HL-60 (cell line): ENCODE results near the gene GNG8.

Experiments used
- DNase-seq, 2 experiments: peaks; one replicate each; pipeline ENCODE4 v3.0.0-alpha.2; 2010 to 2020; ENCODE audit warnings: low read depth in 1 of 2, low spot score in 1 of 2
- H3K27ac ChIP-seq: fragments of 250-450 bp; sonication (Bioruptor Pico); replicated peaks from 2 replicates; pipeline ENCODE4 v1.5.1; 2020; ENCODE audit warnings: mild to moderate bottlenecking, moderate library complexity
- H3K27me3 ChIP-seq: fragments of 250-450 bp; sonication (Bioruptor Pico); 2 replicates; pipeline ENCODE4 v1.5.1; 2021; ENCODE audit warnings: mild to moderate bottlenecking, moderate library complexity; ENCODE audit not compliant: insufficient read depth, poor library complexity, severe bottlenecking
- H3K4me3 ChIP-seq: replicated peaks from 2 replicates; pipeline ENCODE4 v1.5.1; 2011; ENCODE audit warnings: mild to moderate bottlenecking, control low read depth, low read length; ENCODE audit not compliant: insufficient read depth
- CTCF ChIP-seq: IDR thresholded peaks from one replicate; pipeline ENCODE4 v1.5.1; 2011; ENCODE audit warnings: low read length, control low read depth, inconsistent platforms; ENCODE audit not compliant: insufficient read depth
- GABPA ChIP-seq: IDR thresholded peaks from 2 replicates; pipeline ENCODE4 v1.6.1; 2012; ENCODE audit warnings: low read depth
- POLR2AphosphoS5 ChIP-seq: IDR thresholded peaks from 2 replicates; pipeline ENCODE4 v1.6.1; 2012; ENCODE audit warnings: low read depth
- REST ChIP-seq: IDR thresholded peaks from 2 replicates; pipeline ENCODE4 v1.6.1; 2012; ENCODE audit warnings: low read depth; ENCODE audit not compliant: insufficient replicate concordance
- SPI1 ChIP-seq: IDR thresholded peaks from 2 replicates; pipeline ENCODE4 v1.6.1; 2012; ENCODE audit warnings: low read depth, mild to moderate bottlenecking, borderline replicate concordance

The GNG8 gene

GRCh38 chr19:46626446-46626845 is 9.6 kb downstream of the GNG8 start:
- TF ChIP-seq SPI1 (no peak), CTCF (no peak), GABPA (no peak), POLR2AphosphoS5 (no peak), REST (no peak)
- H3K27me3 ChIP-seq: peaks cover 3% of the 10 kb centered on the region
- H3K27ac ChIP-seq: no peak overlapping the region
- no peak for DNase-seq
- no peak overlapping the region for H3K4me3 ChIP-seq

GRCh38 chr19:46625731-46626130 is 10.3 kb downstream of the GNG8 start:
- no peak overlapping the region for H3K4me3 ChIP-seq
- TF ChIP-seq CTCF (no peak), SPI1 (no peak), REST (no peak), GABPA (no peak), POLR2AphosphoS5 (no peak)

GRCh38 chr19:46624958-46625661 is 10.9 kb downstream of the GNG8 start, which contains the start of gene PTGIR:
TSS of gene PTGIR (minus strand) at chr19:46625089. CDS start at chr19:46624225, 864 bp downstream.
- peak in 1 of 2 experiments; percentile 29 for DNase-seq
- Histone ChIP-seq H3K4me3 (no peak within 1 kb of the TSS), H3K27ac (no peak within 1 kb of the TSS), H3K27me3 (no peaks in the 10 kb centered on the region)
- TF ChIP-seq CTCF (no peak), SPI1 (no peak)

More at GRCh38 chr19:46625731-46626130, 10.3 kb downstream of the GNG8 start:
- no peak overlapping the region for H3K27ac ChIP-seq
- H3K27me3 ChIP-seq: no peaks in the 10 kb centered on the region
- no peak for DNase-seq
